NCI-H82 treated with DMSO at 0.1 percent for 48 hours (cell line): ENCODE data around the gene NEMP2.

Experiments
- DNase-seq: peaks from one replicate; lab custom pipeline; 2025; ENCODE audit not compliant: unreplicated experiment; lab: John Stamatoyannopoulos, UW

NEMP2 gene

DNA sequence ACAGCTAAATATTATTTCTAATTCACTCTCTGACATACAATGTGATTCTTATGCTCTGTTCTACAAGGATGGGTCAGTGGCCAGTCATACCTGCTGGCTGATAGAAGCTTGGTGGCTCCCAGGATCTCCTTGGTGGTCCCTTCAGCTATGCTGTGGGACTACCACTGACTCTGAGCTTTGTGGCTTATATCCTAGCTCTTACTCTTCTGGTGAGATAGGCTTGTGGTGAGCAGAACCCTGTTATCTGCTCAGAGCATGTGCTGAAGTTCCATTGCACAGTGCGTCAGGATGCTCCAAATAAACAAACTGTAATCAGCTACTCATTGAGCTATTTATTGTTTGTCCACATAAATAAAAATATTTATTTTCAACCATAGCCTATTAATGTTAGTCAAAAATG is 74.6 kb downstream of the NEMP2 start:
- no peak for DNase-seq

DNA sequence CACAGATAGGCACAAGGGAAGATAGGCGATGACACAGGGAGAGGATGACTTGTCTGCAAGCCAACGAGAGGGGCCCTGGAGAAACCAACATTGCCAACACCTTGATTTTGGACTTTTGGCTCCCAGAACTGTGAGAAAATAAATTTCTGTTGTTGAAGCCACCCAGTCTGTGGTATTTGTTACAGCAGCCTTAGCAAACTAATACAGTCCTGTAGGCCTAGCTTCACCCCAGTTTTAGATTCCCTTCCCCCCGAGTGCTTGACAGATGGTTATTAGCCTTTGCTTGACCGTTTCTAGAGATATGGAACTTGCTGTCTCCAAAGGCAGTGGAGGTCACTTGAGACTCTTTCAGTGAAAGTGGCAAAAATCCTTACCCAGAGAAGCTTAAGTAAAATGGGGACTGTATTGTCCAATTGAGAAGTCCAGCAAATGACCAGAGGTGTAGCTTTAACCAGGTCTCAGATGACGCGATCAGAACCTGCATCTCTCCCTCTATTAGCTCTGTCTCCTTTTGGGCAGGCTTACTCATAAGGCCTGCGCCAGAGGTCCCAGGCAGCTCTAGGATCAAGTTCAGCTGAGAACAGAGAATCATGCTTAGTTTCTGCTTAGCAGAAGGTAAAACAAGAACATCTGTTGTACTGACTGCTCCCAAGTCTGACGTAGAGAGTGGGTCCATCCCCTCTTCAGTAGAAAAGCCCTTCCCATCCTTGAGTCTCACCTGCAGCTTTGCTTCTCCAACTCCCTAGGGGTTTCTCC is 76.0 kb downstream of the NEMP2 start:
- DNase-seq: no peak

DNA sequence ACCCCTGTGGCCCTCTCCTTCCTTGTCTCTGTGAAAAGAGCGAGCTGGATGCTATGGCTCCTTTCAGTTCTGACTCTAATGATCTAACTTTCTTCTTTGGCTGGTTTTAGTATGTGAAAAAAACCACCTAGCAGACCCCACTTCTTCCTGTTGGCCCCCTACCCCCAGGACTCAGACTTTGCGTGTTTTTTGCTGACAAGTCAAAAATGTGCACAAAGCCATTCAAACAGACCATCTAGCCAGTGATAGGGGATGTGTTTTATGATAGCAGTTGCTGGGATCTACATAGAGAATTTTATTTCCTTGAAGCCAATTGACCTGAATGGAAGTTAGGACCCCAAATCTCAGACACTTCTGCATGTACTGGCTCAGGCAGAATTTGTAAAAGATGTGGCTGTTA is 77.3 kb downstream of the NEMP2 start:
- DNase-seq: no peak

DNA sequence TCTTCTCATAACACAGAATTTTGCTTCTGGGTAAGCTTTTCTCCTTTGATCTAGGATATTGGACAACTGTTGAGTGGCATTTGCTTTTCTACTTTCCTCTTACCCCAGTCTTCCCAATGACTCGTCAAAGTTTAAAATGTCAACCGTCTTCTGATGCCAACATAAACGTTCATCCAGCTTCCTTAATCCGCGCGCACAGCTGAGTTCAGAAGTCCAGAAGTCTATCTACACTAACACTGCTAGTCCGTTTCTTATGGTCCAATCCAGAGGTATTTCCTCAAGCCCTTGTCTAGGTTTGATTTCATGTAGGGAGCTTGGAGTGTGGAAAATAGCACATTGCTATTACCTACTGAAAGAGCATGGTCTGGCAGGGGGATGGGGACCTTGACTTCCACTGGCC is 77.7 kb downstream of the NEMP2 start:
- DNase-seq: no peak

DNA sequence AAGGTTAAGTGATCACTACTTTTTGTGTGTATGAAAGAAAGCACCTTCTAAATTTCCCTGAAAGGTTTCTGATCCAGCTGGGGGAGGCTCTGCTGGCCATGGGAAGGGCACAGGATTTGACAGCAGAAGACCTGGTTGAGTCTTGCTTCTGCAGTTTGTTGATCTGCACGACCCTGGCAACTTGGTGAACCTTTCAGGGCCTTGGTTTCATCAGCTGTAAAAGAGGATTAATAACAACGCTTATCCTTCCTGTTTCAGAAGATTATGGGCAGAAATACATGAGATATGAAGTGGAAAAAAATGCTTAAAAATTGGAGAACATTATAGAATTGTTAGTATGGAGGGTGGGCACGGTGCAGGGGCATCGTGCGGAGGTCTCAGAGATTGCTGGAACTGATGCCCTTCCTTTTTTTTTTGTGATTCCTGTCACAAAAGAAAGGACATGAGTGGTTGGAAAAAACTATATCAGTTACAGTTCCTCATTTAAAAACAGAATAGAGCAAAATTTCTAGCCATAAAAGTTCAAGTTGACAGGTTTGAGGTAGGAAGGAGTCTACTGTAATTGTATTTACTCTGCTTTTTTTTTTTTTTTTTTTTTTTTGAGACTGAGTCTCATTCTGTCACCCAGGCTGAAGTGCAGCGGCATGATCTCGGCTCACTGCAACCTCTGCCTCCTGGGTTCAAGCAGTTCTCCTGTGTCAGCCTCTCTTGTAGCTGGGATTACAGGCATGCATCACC is 79.0 kb downstream of the NEMP2 start:
- DNase-seq: no peak

DNA sequence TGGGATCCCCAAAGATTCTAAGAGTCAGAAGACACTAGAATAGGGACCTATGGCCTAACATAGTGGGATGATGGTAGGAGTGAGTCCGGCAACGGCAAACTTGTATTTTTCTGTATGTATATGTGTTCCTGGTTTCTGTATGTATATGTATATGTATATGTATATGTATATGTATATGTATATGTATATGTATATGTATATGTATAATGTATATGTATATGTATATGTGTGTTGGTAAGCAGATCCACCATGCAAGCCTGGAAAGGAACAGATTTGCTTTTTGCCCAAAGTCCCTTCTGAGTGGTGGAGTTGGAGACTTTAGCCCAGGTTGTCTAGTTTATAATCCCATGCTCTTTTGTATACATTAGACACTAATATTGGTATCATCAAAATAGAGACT is 79.7 kb downstream of the NEMP2 start:
- no peak for DNase-seq
